Measurements from ENCODE around the gene STC2.

STC2 gene

DNA sequence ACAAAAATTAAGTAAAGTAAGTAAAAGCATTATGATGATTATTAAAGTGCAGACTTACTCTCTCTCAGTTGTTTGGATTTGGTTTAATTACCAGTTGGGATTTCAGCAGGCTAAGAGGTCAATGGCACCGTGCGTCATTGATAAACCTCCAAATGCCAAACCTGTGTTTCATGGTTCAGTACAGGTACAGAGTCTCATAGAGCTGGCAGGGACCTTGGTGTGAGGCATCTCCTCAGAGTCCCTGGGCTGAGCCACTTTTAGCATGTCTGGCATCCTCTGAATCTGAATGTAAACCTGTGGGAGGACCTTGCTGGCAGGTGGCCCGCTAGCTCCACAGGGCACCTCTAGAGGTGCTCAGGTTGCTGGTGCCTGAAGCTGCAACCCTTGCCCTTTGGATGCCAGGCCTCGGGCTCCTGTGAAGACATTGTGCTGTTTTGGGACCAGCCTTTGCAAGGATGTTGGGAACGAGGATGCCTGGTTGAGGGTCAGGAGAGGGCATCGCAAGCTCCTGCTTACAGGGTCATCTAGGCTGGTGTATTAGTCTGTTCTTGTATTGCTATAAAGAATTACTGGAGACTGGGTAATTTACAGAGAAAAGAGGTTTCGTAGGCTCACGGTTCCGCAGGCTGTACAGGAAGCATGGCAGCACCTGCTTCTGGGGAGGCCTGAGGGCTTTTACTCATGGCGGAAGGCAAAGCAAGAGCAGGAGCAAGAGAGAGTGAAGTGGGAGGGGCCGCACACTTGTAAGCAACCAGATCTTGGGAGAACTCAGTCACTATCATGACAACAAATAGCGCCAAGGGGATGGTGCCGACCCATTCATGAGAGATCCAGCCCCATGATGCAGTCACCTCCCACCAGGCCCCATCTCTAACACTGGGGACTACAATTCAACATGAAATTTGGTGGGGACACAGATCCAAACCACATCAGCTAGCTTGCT lies 14.9 kb upstream of the STC2 start:
- no peaks in the 10 kb centered on the region for H3K27me3 ChIP-seq (ENCODE audit: insufficient read depth, insufficient read length)
- DNase-seq (ENCODE audit: low read depth, low spot score), result no peak
- no peak for TF ChIP-seq SUZ12 (IDR thresholded peaks at IDR 0.05; ENCODE audit: extremely low read depth, insufficient read depth, insufficient read length)
- no peak for TF ChIP-seq YY1 (IDR thresholded peaks at IDR 0.05; ENCODE audit: insufficient read depth, insufficient read length)
- TF ChIP-seq ZNF274 (IDR thresholded peaks at IDR 0.05; ENCODE audit: low read depth, low read length), result no peak
- H3K4me3 ChIP-seq (ENCODE audit: insufficient read length, low read depth), result no peak overlapping the region
- no peak overlapping the region for H3K9ac ChIP-seq (ENCODE audit: insufficient read length, low read depth)
- H3K9me3 ChIP-seq (ENCODE audit: insufficient read depth, low read length), result no peaks in the 10 kb centered on the region
- peaks cover 7% of the 10 kb centered on the region for H3K4me1 ChIP-seq (ENCODE audit: insufficient read depth, insufficient read length)
- H3K36me3 ChIP-seq (ENCODE audit: insufficient read depth, insufficient read length, low read length), result no peaks in the 10 kb centered on the region

DNA sequence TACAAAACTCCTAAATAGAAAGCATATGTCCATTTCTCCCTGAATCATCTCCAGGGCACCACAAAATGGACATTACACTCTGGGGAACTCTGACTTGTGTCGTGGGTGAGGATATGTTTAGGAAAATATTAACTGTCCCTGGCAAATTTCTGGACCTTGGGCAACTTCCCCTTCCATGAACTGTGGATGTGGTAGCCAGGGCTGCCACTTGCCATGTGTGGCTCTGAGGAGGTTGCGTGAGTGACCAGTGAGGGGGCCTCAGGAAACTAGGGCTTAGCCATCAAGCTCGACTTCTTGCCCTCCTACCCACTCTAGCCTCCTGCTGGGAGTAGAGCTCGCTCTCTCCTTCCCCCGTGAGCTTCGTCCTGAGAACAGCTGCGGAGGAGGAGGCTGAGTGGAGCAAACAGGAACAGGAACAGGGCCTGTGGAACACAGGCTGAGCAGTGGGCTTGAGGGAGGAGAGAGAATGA lies 13.8 kb upstream of the STC2 start:
- no peak for DNase-seq (ENCODE audit: low read depth, low spot score)
- Histone ChIP-seq H3K36me3 (ENCODE audit: insufficient read depth, insufficient read length, low read length) (no peaks in the 10 kb centered on the region), H3K4me1 (ENCODE audit: insufficient read depth, insufficient read length) (peaks cover 7% of the 10 kb centered on the region), H3K4me3 (ENCODE audit: insufficient read length, low read depth) (no peak overlapping the region), H3K27me3 (ENCODE audit: insufficient read depth, insufficient read length) (no peaks in the 10 kb centered on the region), H3K9me3 (ENCODE audit: insufficient read depth, low read length) (no peaks in the 10 kb centered on the region), H3K9ac (ENCODE audit: insufficient read length, low read depth) (no peak overlapping the region)
- TF ChIP-seq YY1 (IDR thresholded peaks at IDR 0.05; ENCODE audit: insufficient read depth, insufficient read length) (no peak), SUZ12 (IDR thresholded peaks at IDR 0.05; ENCODE audit: extremely low read depth, insufficient read depth, insufficient read length) (no peak)

DNA sequence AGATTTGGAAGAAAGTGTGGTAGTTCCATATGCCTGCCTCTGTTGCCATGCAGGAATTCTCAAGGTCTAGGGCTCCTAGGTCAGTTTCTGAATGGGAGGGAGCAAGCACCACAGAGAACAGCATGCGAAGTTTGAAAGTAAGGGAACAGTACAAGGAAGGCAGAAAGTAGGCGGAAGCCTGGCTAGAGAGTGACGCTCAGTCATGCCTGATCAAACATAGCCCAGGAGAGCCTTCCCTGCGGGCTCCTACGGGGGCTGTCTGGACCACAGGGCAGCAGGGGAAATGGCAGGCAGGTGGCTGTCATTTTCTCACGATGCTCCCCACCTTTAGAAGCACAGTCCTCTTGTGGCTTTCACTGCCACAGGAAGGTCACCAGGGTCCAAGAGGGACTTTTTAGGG lies 12.8 kb upstream of the STC2 start:
- TF ChIP-seq SUZ12 (IDR thresholded peaks at IDR 0.05; ENCODE audit: extremely low read depth, insufficient read depth, insufficient read length), result no peak
- no peak for TF ChIP-seq YY1 (IDR thresholded peaks at IDR 0.05; ENCODE audit: insufficient read depth, insufficient read length)
- TF ChIP-seq ZNF274 (IDR thresholded peaks at IDR 0.05; ENCODE audit: low read depth, low read length), result no peak
- H3K4me3 ChIP-seq (ENCODE audit: insufficient read length, low read depth), result no peak overlapping the region
- no peak for DNase-seq (ENCODE audit: low read depth, low spot score)
- H3K9ac ChIP-seq (ENCODE audit: insufficient read length, low read depth), result no peak overlapping the region
- no peaks in the 10 kb centered on the region for H3K27me3 ChIP-seq (ENCODE audit: insufficient read depth, insufficient read length)
- peaks cover 7% of the 10 kb centered on the region for H3K4me1 ChIP-seq (ENCODE audit: insufficient read depth, insufficient read length)
- H3K36me3 ChIP-seq (ENCODE audit: insufficient read depth, insufficient read length, low read length), result no peaks in the 10 kb centered on the region
- no peaks in the 10 kb centered on the region for H3K9me3 ChIP-seq (ENCODE audit: insufficient read depth, low read length)

DNA sequence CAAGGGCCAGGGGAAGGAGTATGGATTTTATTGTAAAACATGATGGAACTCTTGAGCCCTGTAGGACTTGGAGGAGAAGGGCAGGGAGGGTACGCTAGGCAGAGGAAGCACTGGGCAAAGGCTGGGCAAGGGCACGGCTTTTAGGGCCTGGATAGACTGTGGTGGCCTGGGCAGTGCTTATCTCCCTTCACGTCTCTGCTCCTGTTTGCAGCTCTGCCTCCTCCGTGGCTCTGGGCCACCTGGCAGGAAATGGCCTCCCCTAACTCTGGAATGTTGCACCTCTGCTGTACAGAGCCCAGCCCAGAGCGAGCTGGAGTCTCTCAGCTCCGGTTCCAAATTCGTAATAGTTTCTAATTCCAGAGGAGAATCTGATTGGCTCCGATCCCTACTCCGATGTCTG lies 12.2 kb upstream of the STC2 start:
- Histone ChIP-seq H3K4me1 (ENCODE audit: insufficient read depth, insufficient read length) (peaks cover 7% of the 10 kb centered on the region), H3K4me3 (ENCODE audit: insufficient read length, low read depth) (no peak overlapping the region), H3K36me3 (ENCODE audit: insufficient read depth, insufficient read length, low read length) (no peaks in the 10 kb centered on the region), H3K27me3 (ENCODE audit: insufficient read depth, insufficient read length) (no peaks in the 10 kb centered on the region), H3K9ac (ENCODE audit: insufficient read length, low read depth) (no peak overlapping the region), H3K9me3 (ENCODE audit: insufficient read depth, low read length) (no peaks in the 10 kb centered on the region)
- TF ChIP-seq YY1 (IDR thresholded peaks at IDR 0.05; ENCODE audit: insufficient read depth, insufficient read length), result no peak
- TF ChIP-seq SUZ12 (IDR thresholded peaks at IDR 0.05; ENCODE audit: extremely low read depth, insufficient read depth, insufficient read length), result no peak
- TF ChIP-seq ZNF274 (IDR thresholded peaks at IDR 0.05; ENCODE audit: low read depth, low read length), result no peak
- DNase-seq (ENCODE audit: low read depth, low spot score), result no peak

DNA sequence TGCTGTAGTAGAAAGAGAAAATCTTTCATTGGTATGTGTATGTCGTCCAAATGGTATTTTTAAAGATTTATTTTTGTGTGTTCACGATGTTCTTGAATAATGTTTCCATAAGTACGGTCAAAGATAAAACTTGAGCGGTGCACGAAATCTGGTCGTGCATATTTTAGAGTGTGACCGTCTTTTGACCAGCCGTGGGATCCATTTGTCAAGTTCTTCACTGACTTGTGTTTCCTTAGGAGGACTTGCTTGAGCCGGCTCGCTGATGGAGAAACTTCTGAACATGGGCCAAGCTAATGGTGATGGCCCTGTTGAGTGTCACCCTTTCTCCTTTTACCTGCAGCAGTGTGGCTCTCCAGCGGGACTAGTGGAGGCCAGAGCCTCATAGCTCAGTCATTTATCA lies 11.1 kb upstream of the STC2 start:
- TF ChIP-seq ZNF274 (IDR thresholded peaks at IDR 0.05; ENCODE audit: low read depth, low read length), result no peak
- TF ChIP-seq YY1 (IDR thresholded peaks at IDR 0.05; ENCODE audit: insufficient read depth, insufficient read length), result no peak
- TF ChIP-seq SUZ12 (IDR thresholded peaks at IDR 0.05; ENCODE audit: extremely low read depth, insufficient read depth, insufficient read length), result no peak
- peaks cover 7% of the 10 kb centered on the region for H3K4me1 ChIP-seq (ENCODE audit: insufficient read depth, insufficient read length)
- no peak overlapping the region for H3K4me3 ChIP-seq (ENCODE audit: insufficient read length, low read depth)
- DNase-seq (ENCODE audit: low read depth, low spot score), result no peak
- no peaks in the 10 kb centered on the region for H3K27me3 ChIP-seq (ENCODE audit: insufficient read depth, insufficient read length)
- H3K9ac ChIP-seq (ENCODE audit: insufficient read length, low read depth), result no peak overlapping the region
- H3K9me3 ChIP-seq (ENCODE audit: insufficient read depth, low read length), result no peaks in the 10 kb centered on the region
- H3K36me3 ChIP-seq (ENCODE audit: insufficient read depth, insufficient read length, low read length), result no peaks in the 10 kb centered on the region

DNA sequence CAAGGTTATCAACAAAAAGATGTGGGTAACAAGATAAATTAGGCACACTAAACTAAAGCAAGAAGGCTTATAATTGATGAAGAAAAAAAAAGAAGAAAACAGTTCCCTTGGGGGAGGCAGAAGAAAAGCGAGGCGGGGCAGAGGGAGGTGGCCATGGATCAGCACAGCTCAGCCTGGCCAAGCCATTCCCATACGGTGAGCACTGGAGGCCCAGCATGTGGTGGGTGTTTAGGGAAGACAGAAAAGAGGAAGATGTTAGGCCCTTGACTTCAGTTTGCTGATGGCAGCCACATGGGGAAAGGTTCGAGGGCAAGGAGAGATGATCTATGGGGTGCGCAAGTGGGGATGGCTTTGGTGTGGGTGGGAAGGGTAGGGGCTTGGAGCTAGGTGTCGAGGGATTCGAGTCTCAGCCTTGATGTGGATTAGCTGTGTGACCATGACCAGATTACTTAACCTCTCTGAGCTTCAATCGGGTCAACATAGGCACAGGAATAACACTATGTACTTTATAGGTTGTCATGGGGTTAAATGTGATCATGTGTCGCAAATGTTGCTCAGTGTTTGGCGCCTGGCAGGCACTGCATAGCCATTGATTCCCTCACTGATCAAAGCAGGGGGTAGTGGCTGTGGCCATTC lies 10.3 kb upstream of the STC2 start:
- TF ChIP-seq ZNF274 (IDR thresholded peaks at IDR 0.05; ENCODE audit: low read depth, low read length) (no peak), SUZ12 (IDR thresholded peaks at IDR 0.05; ENCODE audit: extremely low read depth, insufficient read depth, insufficient read length) (no peak), YY1 (IDR thresholded peaks at IDR 0.05; ENCODE audit: insufficient read depth, insufficient read length) (no peak)
- no peaks in the 10 kb centered on the region for H3K27me3 ChIP-seq (ENCODE audit: insufficient read depth, insufficient read length)
- no peaks in the 10 kb centered on the region for H3K9me3 ChIP-seq (ENCODE audit: insufficient read depth, low read length)
- peaks cover 7% of the 10 kb centered on the region for H3K4me1 ChIP-seq (ENCODE audit: insufficient read depth, insufficient read length)
- no peaks in the 10 kb centered on the region for H3K36me3 ChIP-seq (ENCODE audit: insufficient read depth, insufficient read length, low read length)
- no peak overlapping the region for H3K9ac ChIP-seq (ENCODE audit: insufficient read length, low read depth)
- no peak for DNase-seq (ENCODE audit: low read depth, low spot score)
- H3K4me3 ChIP-seq (ENCODE audit: insufficient read length, low read depth), result no peak overlapping the region

DNA sequence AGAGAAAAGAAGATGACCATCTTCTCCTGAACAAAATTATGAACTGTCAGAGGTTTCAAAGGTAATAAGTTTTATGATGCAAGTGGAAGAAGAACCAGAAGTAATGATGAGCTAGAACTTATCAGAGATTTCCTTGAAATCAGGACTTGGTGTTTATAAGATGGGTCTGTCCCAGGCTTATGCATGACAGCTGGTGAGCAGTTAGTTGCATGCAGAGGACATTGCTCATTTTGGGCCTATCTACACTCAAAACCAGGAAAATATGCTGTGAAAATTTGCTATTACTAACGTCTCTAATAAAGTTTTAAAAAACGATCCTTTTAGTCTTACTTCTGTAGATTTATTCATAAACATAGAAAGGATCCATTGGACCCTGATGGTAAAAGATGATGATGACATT lies 6.6 kb upstream of the STC2 start:
- H3K9ac ChIP-seq (ENCODE audit: insufficient read length, low read depth), result no peak overlapping the region

More for the DNA sequence above, 6.6 kb upstream of the STC2 start:
- Histone ChIP-seq H3K27me3 (ENCODE audit: insufficient read depth, insufficient read length) (peaks cover 8% of the 10 kb centered on the region), H3K4me3 (ENCODE audit: insufficient read length, low read depth) (no peak overlapping the region), H3K9me3 (ENCODE audit: insufficient read depth, low read length) (peaks cover 4% of the 10 kb centered on the region; the same call in 1 of the 2 replicates), H3K36me3 (ENCODE audit: insufficient read depth, insufficient read length, low read length) (no peaks in the 10 kb centered on the region), H3K4me1 (ENCODE audit: insufficient read depth, insufficient read length) (no peaks in the 10 kb centered on the region)
- no peak for DNase-seq (ENCODE audit: low read depth, low spot score)
- TF ChIP-seq ZNF274 (IDR thresholded peaks at IDR 0.05; ENCODE audit: low read depth, low read length), result no peak
